Smooth muscle cell (in vitro differentiated cells): ENCODE data around the gene GCG. TPM values are rescaled to one million over a fixed set of nuclear protein-coding genes. Genes with fewer than 3 reads are reported as not detected.

Experiments used
- DNase-seq: peaks from one replicate; lab custom pipeline; 2025; ENCODE audit not compliant: unreplicated experiment; lab: John Stamatoyannopoulos, UW
- H2AFZ ChIP-seq: fragments of 200-600 bp; sonication (generic); 2 replicates; pipeline ENCODE4 v1.6.0; 2016; ENCODE audit warnings: antibody characterized with exemption, low read depth, mild to moderate bottlenecking
- H3F3A ChIP-seq: fragments of 200-600 bp; sonication (generic); 2 replicates; pipeline ENCODE4 v1.6.0; 2017; ENCODE audit warnings: antibody characterized with exemption, low read depth
- H3K27ac ChIP-seq: fragments of 200-600 bp; sonication (generic); 2 replicates; pipeline ENCODE4 v1.5.1; 2016; ENCODE audit warnings: low read depth, mild to moderate bottlenecking
- H3K27me3 ChIP-seq: fragments of 200-600 bp; sonication (generic); 2 replicates; pipeline ENCODE4 v1.6.1; 2016; ENCODE audit warnings: low read depth, mild to moderate bottlenecking
- H3K36me3 ChIP-seq: fragments of 200-600 bp; sonication (generic); 2 replicates; pipeline ENCODE4 v1.5.1; 2016; ENCODE audit warnings: low read depth
- H3K4me1 ChIP-seq: fragments of 200-600 bp; sonication (generic); 2 replicates; pipeline ENCODE4 v1.5.1; 2016; ENCODE audit warnings: low read depth
- H3K4me2 ChIP-seq: fragments of 200-600 bp; sonication (generic); 2 replicates; pipeline ENCODE4 v1.6.0; 2016; ENCODE audit warnings: mild to moderate bottlenecking
- H3K4me3 ChIP-seq: fragments of 200-600 bp; sonication (generic); 2 replicates; pipeline ENCODE4 v1.5.1; 2016; ENCODE audit warnings: mild to moderate bottlenecking
- H3K79me2 ChIP-seq: fragments of 200-600 bp; sonication (generic); 2 replicates; pipeline ENCODE4 v1.6.0; 2016; ENCODE audit warnings: low read depth, mild to moderate bottlenecking
- H3K9ac ChIP-seq: fragments of 200-600 bp; sonication (generic); 2 replicates; pipeline ENCODE4 v1.6.0; 2016; ENCODE audit warnings: low read depth
- H3K9me3 ChIP-seq: fragments of 200-600 bp; sonication (generic); replicated peaks from 2 replicates; pipeline ENCODE4 v1.5.1; 2016; ENCODE audit warnings: low read depth
- H4K20me1 ChIP-seq: fragments of 200-600 bp; sonication (generic); 2 replicates; pipeline ENCODE4 v1.6.0; 2016; ENCODE audit warnings: low read depth
- WGBS: methylation state at CpG from one replicate; pipeline ENCODE4 v1.1.7; 2016; ENCODE audit warnings: low lambda C conversion rate; 5-methylcytosine and 5-hydroxymethylcytosine counted together
- polyA plus RNA-seq: library from polyadenylated mRNA; unstranded; fragments of >200 nt; fragmentation: Nextera tagmentation; extraction: Ambion mirVana; gene quantifications from 2 replicates; pipeline ENCODE4 v1.2.1, GENCODE V29; 2016
- total RNA-seq: library from RNA; depleted of rRNA; stranded (reverse); fragments of >200 nt; gene quantifications from 2 replicates; pipeline ENCODE4 v1.2.3, GENCODE V29; 2014
- TF ChIP-seq, protein P1 (sequence below): fragments of 200-600 bp; sonication (generic); IDR thresholded peaks from 2 replicates; pipeline ENCODE4 v1.5.1; 2017; ENCODE audit warnings: borderline replicate concordance, mild to moderate bottlenecking, antibody characterized with exemption; ENCODE audit not compliant: insufficient read depth, poor library complexity, severe bottlenecking

Gene GCG
- total and polyA plus RNA-seq, 2 experiments from 2014 or later: not detected

DNA sequence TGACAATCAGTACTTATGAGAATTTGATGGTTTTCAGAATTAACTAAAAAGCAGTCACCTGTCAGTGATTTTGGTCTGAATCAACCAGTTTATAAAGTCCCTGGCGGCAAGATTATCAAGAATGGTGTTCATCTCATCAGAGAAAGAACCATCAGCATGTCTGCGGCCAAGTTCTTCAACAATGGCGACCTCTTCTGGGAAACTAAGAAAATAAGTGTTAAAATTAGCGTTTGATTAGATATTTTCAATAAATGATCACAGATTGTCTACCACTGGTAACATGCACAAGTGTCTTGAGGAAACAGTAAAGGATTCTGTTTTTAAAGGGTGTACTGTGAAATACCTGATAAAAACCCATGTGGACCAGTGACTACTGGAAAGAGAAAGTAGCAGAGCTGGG lies 8.1 kb downstream of the GCG start:
- no peaks in the 10 kb centered on the region for H3K9me3 ChIP-seq
- no peak overlapping the region for H2AFZ ChIP-seq
- no peaks in the 10 kb centered on the region for H3K79me2 ChIP-seq
- 82% methylated on average over 4 of the region's 4 CpGs for WGBS
- H3K4me1 ChIP-seq: no peaks in the 10 kb centered on the region
- no peaks in the 10 kb centered on the region for H3F3A ChIP-seq
- H3K4me2 ChIP-seq: no peak overlapping the region
- DNase-seq: no peak
- no peak overlapping the region for H3K9ac ChIP-seq
- peaks cover 21% of the 10 kb centered on the region for H3K27me3 ChIP-seq
- H3K36me3 ChIP-seq: no peaks in the 10 kb centered on the region
- H3K27ac ChIP-seq: no peak overlapping the region
- TF ChIP-seq, protein P1, sequence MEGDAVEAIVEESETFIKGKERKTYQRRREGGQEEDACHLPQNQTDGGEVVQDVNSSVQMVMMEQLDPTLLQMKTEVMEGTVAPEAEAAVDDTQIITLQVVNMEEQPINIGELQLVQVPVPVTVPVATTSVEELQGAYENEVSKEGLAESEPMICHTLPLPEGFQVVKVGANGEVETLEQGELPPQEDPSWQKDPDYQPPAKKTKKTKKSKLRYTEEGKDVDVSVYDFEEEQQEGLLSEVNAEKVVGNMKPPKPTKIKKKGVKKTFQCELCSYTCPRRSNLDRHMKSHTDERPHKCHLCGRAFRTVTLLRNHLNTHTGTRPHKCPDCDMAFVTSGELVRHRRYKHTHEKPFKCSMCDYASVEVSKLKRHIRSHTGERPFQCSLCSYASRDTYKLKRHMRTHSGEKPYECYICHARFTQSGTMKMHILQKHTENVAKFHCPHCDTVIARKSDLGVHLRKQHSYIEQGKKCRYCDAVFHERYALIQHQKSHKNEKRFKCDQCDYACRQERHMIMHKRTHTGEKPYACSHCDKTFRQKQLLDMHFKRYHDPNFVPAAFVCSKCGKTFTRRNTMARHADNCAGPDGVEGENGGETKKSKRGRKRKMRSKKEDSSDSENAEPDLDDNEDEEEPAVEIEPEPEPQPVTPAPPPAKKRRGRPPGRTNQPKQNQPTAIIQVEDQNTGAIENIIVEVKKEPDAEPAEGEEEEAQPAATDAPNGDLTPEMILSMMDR: no peak
- no peaks in the 10 kb centered on the region for H4K20me1 ChIP-seq
- H3K4me3 ChIP-seq: no peak overlapping the region

DNA sequence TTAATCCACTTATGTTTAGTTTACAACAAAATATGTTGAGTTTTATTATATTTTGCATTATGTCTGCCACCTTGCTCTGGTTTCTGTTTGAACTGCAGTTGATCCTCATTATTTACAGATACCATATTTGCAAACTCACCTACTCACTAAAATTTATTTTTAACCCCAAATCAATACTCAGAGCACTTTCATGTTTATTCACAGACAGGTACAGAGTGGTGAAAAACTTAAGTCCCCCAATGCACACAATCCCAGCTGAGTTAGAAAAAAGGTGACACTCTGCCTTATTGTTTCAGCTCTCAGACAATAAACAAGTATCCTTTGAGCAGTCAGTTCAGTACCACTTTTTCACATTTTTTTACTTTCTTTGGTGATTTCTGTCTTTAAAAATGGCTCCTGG lies 13.7 kb downstream of the GCG start:
- Histone ChIP-seq H2AFZ (no peak overlapping the region), H3K9ac (no peak overlapping the region), H3F3A (no peaks in the 10 kb centered on the region), H3K4me3 (no peak overlapping the region), H3K79me2 (no peaks in the 10 kb centered on the region), H4K20me1 (no peaks in the 10 kb centered on the region), H3K36me3 (no peaks in the 10 kb centered on the region), H3K27ac (no peak overlapping the region), H3K4me2 (no peak overlapping the region), H3K4me1 (no peaks in the 10 kb centered on the region), H3K9me3 (no peaks in the 10 kb centered on the region), H3K27me3 (peaks cover 24% of the 10 kb centered on the region)
- TF ChIP-seq, protein P1: no peak
- no peak for DNase-seq

DNA sequence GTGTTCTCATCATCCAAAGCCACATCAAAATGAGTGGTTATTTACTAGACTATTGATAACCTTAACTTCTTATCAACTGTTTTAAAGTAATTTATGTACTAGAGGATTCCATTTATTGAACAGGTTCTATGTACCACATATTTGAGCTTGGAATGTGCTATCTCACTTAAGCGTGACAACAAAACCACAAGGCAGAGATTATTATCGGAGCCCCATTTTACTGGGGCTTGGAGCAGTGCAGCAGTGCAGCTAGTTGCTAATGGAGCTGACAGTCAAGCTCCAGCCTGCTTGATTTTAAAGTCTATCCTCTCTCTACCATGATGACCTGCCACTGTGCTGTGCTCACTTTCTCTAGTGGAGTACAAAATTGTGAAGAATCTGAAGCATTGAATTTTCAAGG lies 24.6 kb downstream of the GCG start:
- Histone ChIP-seq H3K79me2 (no peaks in the 10 kb centered on the region), H3K4me1 (no peaks in the 10 kb centered on the region), H3K27me3 (peaks cover 21% of the 10 kb centered on the region), H3K4me3 (no peak overlapping the region), H3K9me3 (no peaks in the 10 kb centered on the region), H3K9ac (no peak overlapping the region), H3F3A (no peaks in the 10 kb centered on the region), H3K27ac (no peak overlapping the region), H3K4me2 (no peak overlapping the region), H2AFZ (no peak overlapping the region), H4K20me1 (no peaks in the 10 kb centered on the region), H3K36me3 (no peaks in the 10 kb centered on the region)
- TF ChIP-seq, protein P1: no peak
- WGBS: 48% methylated on average over 2 of the region's 2 CpGs
- no peak for DNase-seq

DNA sequence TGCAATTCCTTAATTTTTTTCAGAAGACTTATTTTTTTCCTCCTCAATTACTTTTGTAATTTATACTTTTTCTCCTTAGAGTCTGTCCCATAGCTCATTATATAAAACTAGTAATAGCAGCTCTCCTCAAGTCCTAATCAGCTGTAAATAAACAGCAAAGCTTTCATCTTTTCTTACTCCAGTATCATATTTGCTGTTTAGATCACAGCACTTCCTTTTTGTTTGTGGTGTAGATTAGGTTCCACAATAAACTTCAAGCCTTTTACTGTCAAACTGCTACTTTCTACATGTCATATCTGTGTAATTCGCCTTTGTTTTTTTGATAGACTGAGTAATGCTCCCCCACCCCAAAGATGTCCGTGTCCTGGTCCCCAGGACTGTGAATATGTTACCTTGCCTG lies 25.5 kb downstream of the GCG start:
- 94% methylated on average over 2 of the region's 2 CpGs for WGBS

More for the DNA sequence above, 25.5 kb downstream of the GCG start:
- H3K36me3 ChIP-seq: no peaks in the 10 kb centered on the region
- H3K4me2 ChIP-seq: no peak overlapping the region
- H3K9me3 ChIP-seq: no peaks in the 10 kb centered on the region
- no peaks in the 10 kb centered on the region for H3K4me1 ChIP-seq
- H4K20me1 ChIP-seq: no peaks in the 10 kb centered on the region
- no peaks in the 10 kb centered on the region for H3K79me2 ChIP-seq
- DNase-seq: no peak
- TF ChIP-seq, protein P1: no peak
- H3K27ac ChIP-seq: no peak overlapping the region
- H3K4me3 ChIP-seq: no peak overlapping the region
- peaks cover 21% of the 10 kb centered on the region for H3K27me3 ChIP-seq
- H3F3A ChIP-seq: no peaks in the 10 kb centered on the region
- no peak overlapping the region for H2AFZ ChIP-seq
- no peak overlapping the region for H3K9ac ChIP-seq
